ENCODE results near the gene USP17L21. TPM values are rescaled to one million over a fixed set of nuclear protein-coding genes. Genes with fewer than 3 reads are reported as not detected.

Gene USP17L21
- total RNA-seq, 1 donor from 2014 or later = not detected

Other genes starting within 250 kb of the USP17L21 start
- gene FAM90A26, start 92.5 kb upstream of the USP17L21 start, total RNA-seq = not detected in 2 replicates
- gene USP17L10, start 52.2 kb upstream of the USP17L21 start, total RNA-seq = not detected in 2 replicates
- not detected in 2 replicates for gene USP17L11, start 47.5 kb upstream of the USP17L21 start, total RNA-seq
- not detected in 2 replicates for gene USP17L12, start 42.7 kb upstream of the USP17L21 start, total RNA-seq
- not detected in 2 replicates for gene USP17L13, start 38.0 kb upstream of the USP17L21 start, total RNA-seq
- gene USP17L15, start 28.5 kb upstream of the USP17L21 start, total RNA-seq = 0.14 TPM in 1 of 2 replicates, not detected in the other
- gene USP17L17, start 19.0 kb upstream of the USP17L21 start, total RNA-seq = not detected in 2 replicates
- not detected in 2 replicates for gene USP17L18, start 14.2 kb upstream of the USP17L21 start, total RNA-seq
- not detected in 2 replicates for gene USP17L19, start 9.5 kb upstream of the USP17L21 start, total RNA-seq
- not detected in 2 replicates for gene USP17L20, start 4.7 kb upstream of the USP17L21 start, total RNA-seq
- gene USP17L22, start 4.7 kb downstream of the USP17L21 start, total RNA-seq = not detected in 2 replicates
- gene USP17L24, start 62.3 kb downstream of the USP17L21 start, total RNA-seq = not detected in 2 replicates
- not detected in 2 replicates for gene USP17L25, start 67.0 kb downstream of the USP17L21 start, total RNA-seq
- gene USP17L26, start 71.8 kb downstream of the USP17L21 start, total RNA-seq = not detected in 2 replicates
- not detected in 2 replicates for gene USP17L5, start 76.5 kb downstream of the USP17L21 start, total RNA-seq
- not detected in 2 replicates for gene USP17L27, start 81.3 kb downstream of the USP17L21 start, total RNA-seq
- not detected in 2 replicates for gene USP17L28, start 86.0 kb downstream of the USP17L21 start, total RNA-seq
- not detected in 2 replicates for gene USP17L29, start 90.8 kb downstream of the USP17L21 start, total RNA-seq
- gene USP17L30, start 100.3 kb downstream of the USP17L21 start, total RNA-seq = not detected in 2 replicates
- not detected in 2 replicates for gene DEFB131A, start 181.5 kb downstream of the USP17L21 start, total RNA-seq